CD14-positive monocyte (primary cell): Measurements from ENCODE around the gene COG2. TPM values are rescaled to one million over a fixed set of nuclear protein-coding genes. Genes with fewer than 3 reads are reported as not detected.

ENCODE experiments used
- DNase-seq, 3 donors: peaks; one replicate each; pipeline ENCODE4 v3.0.0-alpha.2; 2011 to 2022
- H2AFZ ChIP-seq: 2 replicates; pipeline ENCODE4 v1.6.0; 2012; ENCODE audit warnings: mild to moderate bottlenecking, low read depth, low read length, inconsistent platforms; ENCODE audit not compliant: insufficient read depth, poor library complexity, severe bottlenecking
- H3K27ac ChIP-seq, 2 donors: 1 replicate in 1 of 2; 2 replicates in 1 of 2; pipeline ENCODE4 v1.5.1; 2012 to 2013; ENCODE audit warnings: low read length in 2 of 2, control low read depth in 1 of 2, inconsistent platforms in 1 of 2, low read depth in 1 of 2, mild to moderate bottlenecking in 1 of 2
- H3K27me3 ChIP-seq, 2 donors: one replicate each; pipeline versions ENCODE4 v1.6.0 to v1.6.1; 2011 to 2013; ENCODE audit warnings: low read length in 2 of 2; ENCODE audit not compliant: control insufficient read depth in 2 of 2, insufficient read depth in 2 of 2
- H3K36me3 ChIP-seq, 2 donors: replicated peaks in 1 of 2; 1 replicate in 1 of 2; 2 replicates in 1 of 2; pipeline versions ENCODE4 v1.5.1 to v1.6.1; 2012 to 2013; ENCODE audit warnings: low read length in 2 of 2, control low read depth in 1 of 2, inconsistent platforms in 1 of 2, mild to moderate bottlenecking in 1 of 2; ENCODE audit not compliant: insufficient read depth in 2 of 2, control insufficient read depth in 1 of 2
- H3K4me1 ChIP-seq, 2 donors: 1 replicate in 1 of 2; 2 replicates in 1 of 2; pipeline versions ENCODE4 v1.5.1 to v1.6.1; 2012 to 2013; ENCODE audit warnings: low read length in 2 of 2, control low read depth in 1 of 2, inconsistent platforms in 1 of 2, mild to moderate bottlenecking in 1 of 2, moderate library complexity in 1 of 2; ENCODE audit not compliant: insufficient read depth in 2 of 2, control insufficient read depth in 1 of 2
- H3K4me2 ChIP-seq: replicated peaks from 2 replicates; pipeline ENCODE3; 2012; ENCODE audit warnings: low read length, moderate library complexity, mild to moderate bottlenecking; ENCODE audit not compliant: poor library complexity, severe bottlenecking; ENCODE audit errors: extremely low read depth
- H3K4me3 ChIP-seq, 3 experiments: fragments of 200-600 bp in 1 of 3; sonication (generic) in 1 of 3; replicated peaks in 1 of 3; 1 replicate in 2 of 3; 2 replicates in 1 of 3; pipeline ENCODE4 v1.5.1; 2011 to 2013; ENCODE audit warnings: low read length in 3 of 3, mild to moderate bottlenecking in 3 of 3, control low read depth in 2 of 3, low read depth in 2 of 3, inconsistent platforms in 1 of 3, moderate library complexity in 1 of 3
- H3K79me2 ChIP-seq: 2 replicates; pipeline ENCODE4 v1.6.0; 2012; ENCODE audit warnings: mild to moderate bottlenecking, control low read depth, inconsistent platforms, low read length, moderate library complexity; ENCODE audit not compliant: insufficient read depth
- H3K9ac ChIP-seq: 2 replicates; pipeline ENCODE4 v1.6.0; 2017; ENCODE audit warnings: low read length, mild to moderate bottlenecking; ENCODE audit not compliant: insufficient read depth, poor library complexity, severe bottlenecking
- H3K9me3 ChIP-seq, 2 donors: replicated peaks in 1 of 2; 1 replicate in 1 of 2; 2 replicates in 1 of 2; pipeline versions ENCODE4 v1.5.1 to v1.6.1; 2012 to 2013; ENCODE audit warnings: low read length in 2 of 2, control low read depth in 1 of 2; ENCODE audit not compliant: control insufficient read depth in 1 of 2, insufficient read depth in 1 of 2
- H4K20me1 ChIP-seq: 2 replicates; pipeline ENCODE4 v1.6.0; 2012; ENCODE audit warnings: mild to moderate bottlenecking, low read length, control low read depth, moderate library complexity; ENCODE audit not compliant: insufficient read depth
- H3K27ac Mint-ChIP-seq, 7 donors: one replicate each; pipeline ENCODE4 v1.8.0; 2020; ENCODE audit warnings: mild to moderate bottlenecking in 7 of 7, mixed read lengths in 7 of 7, moderate library complexity in 6 of 7, inconsistent platforms in 2 of 7
- H3K27me3 Mint-ChIP-seq, 3 donors: one replicate each; pipeline ENCODE4 v1.8.0; 2021 to 2022; ENCODE audit warnings: low read depth in 3 of 3, mild to moderate bottlenecking in 3 of 3, mixed read lengths in 3 of 3, moderate library complexity in 3 of 3, inconsistent platforms in 1 of 3
- H3K36me3 Mint-ChIP-seq, 2 donors: one replicate each; pipeline ENCODE4 v1.8.0; 2020; ENCODE audit warnings: mixed read lengths in 2 of 2, inconsistent platforms in 1 of 2, mild to moderate bottlenecking in 1 of 2
- H3K4me1 Mint-ChIP-seq: one replicate; pipeline ENCODE4 v1.8.0; 2020; ENCODE audit warnings: mild to moderate bottlenecking, mixed read lengths
- H3K4me3 Mint-ChIP-seq, 2 donors: one replicate each; pipeline ENCODE4 v1.8.0; 2020; ENCODE audit warnings: mild to moderate bottlenecking in 2 of 2, mixed read lengths in 2 of 2, moderate library complexity in 1 of 2
- H3K9me3 Mint-ChIP-seq, 7 donors: one replicate each; pipeline ENCODE4 v1.8.0; 2020 to 2022; ENCODE audit warnings: mixed read lengths in 7 of 7, mild to moderate bottlenecking in 6 of 7, moderate library complexity in 6 of 7, inconsistent platforms in 2 of 7
- CTCF ChIP-seq: fragments of 200-600 bp; IDR thresholded peaks from one replicate; pipeline ENCODE4 v1.8.0; 2022; ENCODE audit warnings: antibody characterized with exemption, mild to moderate bottlenecking
- WGBS: methylation state at CpG from one replicate; pipeline ENCODE4 v1.1.5; 2013; ENCODE audit warnings: missing lambda C conversion rate; ENCODE audit not compliant: insufficient coverage; 5-methylcytosine and 5-hydroxymethylcytosine counted together
- intact Hi-C, 2 donors: fragments of 100-400 bp; cut with micrococcal nuclease; formaldehyde crosslinking; loops; one replicate each; pipeline versions ENCODE4 v1.15.0 to v1.15.1; 2023
- polyA plus RNA-seq, 3 donors: library from polyadenylated mRNA; depleted of rRNA in 1 of 3; unstranded in 2 of 3; stranded (reverse) in 1 of 3; fragments of 300-500 nt in 2 of 3; fragments of >200 nt in 1 of 3; fragmentation: Illumina TruSeq in 2 of 3; gene quantifications; 1 replicate in 2 of 3; 2 replicates in 1 of 3; pipeline ENCODE4 v1.2.3, GENCODE V29; 2012 to 2021

COG2 gene
- polyA plus RNA-seq, 3 donors: 16.7 to 30.4 (median 24.7) TPM

GRCh38 chr1:230624097-230624713 is 18.1 kb upstream of the COG2 start:
- no peak for TF ChIP-seq CTCF
- no peak overlapping the region for H3K27ac ChIP-seq
- Mint-ChIP-seq H3K9me3 (peaks cover 0 to 5% (median 3%) of the 10 kb centered on the region in 7 donors), H3K27ac (no peak overlapping the region), H3K36me3 (no peaks in the 10 kb centered on the region), H3K4me1 (peaks cover 8% of the 10 kb centered on the region), H3K27me3 (peaks cover 8 to 14% (median 12%) of the 10 kb centered on the region in 3 donors), H3K4me3 (no peak overlapping the region)
- intact Hi-C loops: no loop called here
- H3K27me3 ChIP-seq: peaks cover 0 to 3% of the 10 kb centered on the region in 2 donors
- no peaks in the 10 kb centered on the region for H3K9me3 ChIP-seq
- no peak overlapping the region for H3K4me2 ChIP-seq
- DNase-seq: no peak
- no peaks in the 10 kb centered on the region for H3K36me3 ChIP-seq
- H3K9ac ChIP-seq: no peak overlapping the region
- no peak overlapping the region for H3K4me3 ChIP-seq
- 94% methylated on average over 18 of the region's 19 CpGs for WGBS
- H3K4me1 ChIP-seq: peaks cover 8 to 10% of the 10 kb centered on the region in 2 donors
- no peak overlapping the region for H2AFZ ChIP-seq
- H3K79me2 ChIP-seq: no peaks in the 10 kb centered on the region
- H4K20me1 ChIP-seq: no peaks in the 10 kb centered on the region

DNA sequence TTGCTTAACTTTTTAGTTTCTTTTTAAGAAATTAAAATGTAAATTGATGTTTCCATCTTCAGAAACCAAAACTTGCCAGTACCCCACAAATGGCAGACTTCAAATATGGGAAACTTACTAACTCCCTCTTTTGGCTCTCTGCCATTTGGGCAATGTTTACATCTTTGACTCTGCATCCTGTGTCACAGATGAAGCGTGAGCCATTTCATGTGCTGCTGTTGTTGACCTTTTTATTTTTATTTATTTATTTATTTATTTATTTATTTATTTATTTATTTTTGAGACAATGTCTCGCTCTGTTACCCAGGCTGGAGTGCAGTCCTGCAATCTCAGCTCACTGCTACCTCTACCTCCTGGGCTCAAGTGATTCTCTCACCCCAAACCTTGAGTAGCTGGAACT is 16.0 kb upstream of the COG2 start:
- H3K4me1 ChIP-seq: peaks cover 6 to 8% of the 10 kb centered on the region in 2 donors
- H3K36me3 ChIP-seq: no peaks in the 10 kb centered on the region
- H3K4me3 Mint-ChIP-seq: no peak overlapping the region
- H3K27me3 Mint-ChIP-seq: peaks cover 5 to 9% (median 5%) of the 10 kb centered on the region in 3 donors
- no peak for DNase-seq
- no peak overlapping the region for H3K4me3 ChIP-seq
- no CpG with 5 or more reads among the region's 2 CpGs for WGBS
- peaks cover 0 to 2% of the 10 kb centered on the region in 2 donors for H3K27me3 ChIP-seq
- H3K36me3 Mint-ChIP-seq: no peaks in the 10 kb centered on the region
- H3K27ac Mint-ChIP-seq: no peak overlapping the region
- H3K9ac ChIP-seq: no peak overlapping the region
- no peak overlapping the region for H3K27ac ChIP-seq
- H4K20me1 ChIP-seq: no peaks in the 10 kb centered on the region
- H3K4me2 ChIP-seq: no peak overlapping the region
- intact Hi-C loops: no loop called here
- H2AFZ ChIP-seq: no peak overlapping the region
- no peaks in the 10 kb centered on the region for H3K9me3 ChIP-seq
- no peak for TF ChIP-seq CTCF
- H3K9me3 Mint-ChIP-seq: no peaks in the 10 kb centered on the region
- peaks cover 7% of the 10 kb centered on the region for H3K4me1 Mint-ChIP-seq
- H3K79me2 ChIP-seq: no peaks in the 10 kb centered on the region
